GM23248 (cell line): Measurements from ENCODE around the gene SETD2.

Experiments
- EZH2 ChIP-seq: fragments of 200-600 bp; sonication (generic); IDR thresholded peaks from 2 replicates; pipeline ENCODE4 v1.6.1; 2018; ENCODE audit warnings: antibody characterized with exemption, mild to moderate bottlenecking; ENCODE audit not compliant: insufficient read depth, poor library complexity, severe bottlenecking
- EZH2phosphoT487 ChIP-seq: fragments of 200-600 bp; sonication (generic); IDR thresholded peaks from 2 replicates; pipeline ENCODE4 v1.6.1; 2018; ENCODE audit warnings: antibody characterized with exemption, moderate library complexity, mild to moderate bottlenecking, low read depth; ENCODE audit not compliant: insufficient read depth

- TF ChIP-seq EZH2 (no peak), EZH2phosphoT487 (no peak)
Observed at GRCh38 chr3:47197287-47197686, 33.4 kb upstream of the SETD2 start.
